ENCODE data around the gene MTX3. TPM values are rescaled to one million over a fixed set of nuclear protein-coding genes. Genes with fewer than 3 reads are reported as not detected.

Gene MTX3
- total and polyA plus RNA-seq, 4 donors, result 4.2 to 22.6 (median 9.1) TPM

GRCh38 chr5:79931866-79932265 is 59.2 kb downstream of the MTX3 start:
- ATAC-seq (ENCODE audit: insufficient read depth, low FRiP score) (no peak), DNase-seq (no peak)
- no peaks in the 10 kb centered on the region for H3K36me3 ChIP-seq (ENCODE audit: control insufficient read depth in 4 of 4, insufficient read depth in 4 of 4, low read length in 4 of 4)
- no peaks in the 10 kb centered on the region for H3K27me3 ChIP-seq (ENCODE audit: control insufficient read depth in 3 of 3, insufficient read depth in 3 of 3, low read length in 2 of 3)
- no peak overlapping the region for H3K27ac ChIP-seq (ENCODE audit: low read depth in 1 of 2, low read length in 1 of 2)
- WGBS, 2 donors, result 83 to 84% methylated on average over 4 of the region's 4 CpGs
- H3K4me3 ChIP-seq, result no peak overlapping the region
- H3K9me3 ChIP-seq (ENCODE audit: control insufficient read depth in 4 of 4, insufficient read depth in 3 of 4, low read length in 3 of 4), result peaks cover 0 to 3% (median 0%) of the 10 kb centered on the region in 4 donors
- H3K9ac ChIP-seq (ENCODE audit: insufficient read depth in 1 of 2, low read length in 2 of 2), result no peak overlapping the region
- H3K4me1 ChIP-seq (ENCODE audit: control insufficient read depth in 5 of 5, insufficient read depth in 5 of 5, low read length in 5 of 5), result peaks cover 0 to 10% (median 0%) of the 10 kb centered on the region in 5 donors
- TF ChIP-seq CTCF (IDR thresholded peaks at IDR 0.05; ENCODE audit: control extremely low read depth, extremely low read depth), result no peak

GRCh38 chr5:79931409-79931808 is 59.7 kb downstream of the MTX3 start:
- Histone ChIP-seq H3K27ac (ENCODE audit: low read depth in 1 of 2, low read length in 1 of 2) (no peak overlapping the region), H3K4me1 (ENCODE audit: control insufficient read depth in 5 of 5, insufficient read depth in 5 of 5, low read length in 5 of 5) (peaks cover 0 to 10% (median 0%) of the 10 kb centered on the region in 5 donors), H3K9ac (ENCODE audit: insufficient read depth in 1 of 2, low read length in 2 of 2) (no peak overlapping the region), H3K36me3 (ENCODE audit: control insufficient read depth in 4 of 4, insufficient read depth in 4 of 4, low read length in 4 of 4) (no peaks in the 10 kb centered on the region), H3K27me3 (ENCODE audit: control insufficient read depth in 3 of 3, insufficient read depth in 3 of 3, low read length in 2 of 3) (no peaks in the 10 kb centered on the region), H3K9me3 (ENCODE audit: control insufficient read depth in 4 of 4, insufficient read depth in 3 of 4, low read length in 3 of 4) (peaks cover 0 to 3% (median 0%) of the 10 kb centered on the region in 4 donors), H3K4me3 (no peak overlapping the region)
- no peak for ATAC-seq (ENCODE audit: insufficient read depth, low FRiP score)
- no peak for DNase-seq
- TF ChIP-seq CTCF (IDR thresholded peaks at IDR 0.05; ENCODE audit: control extremely low read depth, extremely low read depth), result no peak
- WGBS, 2 donors, result 93 to 96% methylated on average over 2 of the region's 2 CpGs

- 87 to 89% methylated on average over 5 of the region's 5 CpGs for WGBS, 2 donors
- H3K27me3 ChIP-seq (ENCODE audit: control insufficient read depth in 3 of 3, insufficient read depth in 3 of 3, low read length in 2 of 3), result no peaks in the 10 kb centered on the region
- H3K36me3 ChIP-seq (ENCODE audit: control insufficient read depth in 4 of 4, insufficient read depth in 4 of 4, low read length in 4 of 4), result no peaks in the 10 kb centered on the region
- DNase-seq, result no peak
- no peaks in the 10 kb centered on the region for H3K4me1 ChIP-seq (ENCODE audit: control insufficient read depth in 5 of 5, insufficient read depth in 5 of 5, low read length in 5 of 5)
- no peak for ATAC-seq (ENCODE audit: insufficient read depth, low FRiP score)
- H3K9ac ChIP-seq (ENCODE audit: insufficient read depth in 1 of 2, low read length in 2 of 2), result no peak overlapping the region
- H3K27ac ChIP-seq (ENCODE audit: low read depth in 1 of 2, low read length in 1 of 2), result no peak overlapping the region
- H3K4me3 ChIP-seq, result no peak overlapping the region
- no peak for TF ChIP-seq CTCF (IDR thresholded peaks at IDR 0.05; ENCODE audit: control extremely low read depth, extremely low read depth)
- H3K9me3 ChIP-seq (ENCODE audit: control insufficient read depth in 4 of 4, insufficient read depth in 3 of 4, low read length in 3 of 4), result peaks cover 0 to 3% (median 0%) of the 10 kb centered on the region in 4 donors
Measured at GRCh38 chr5:79929095-79929494, 62.0 kb downstream of the MTX3 start.

Small RNA genes lying within 50 kb of the gene (small RNA-seq; reads per million reads assigned to genes)
- not detected for gene TRMT112P2 (ENCODE audit: low replicate concordance)

Other genes with a start within 250 kb of the MTX3 start
- gene THBS4, start 44.1 kb upstream of the MTX3 start, total RNA-seq, result 1 to 10 TPM; 1.7 to 4.2 TPM
- gene THBS4, start 44.1 kb upstream of the MTX3 start, polyA plus RNA-seq, result under 1 TPM; 0.69 to 0.79 TPM

Measured in lung (tissue), 13 donors.